ENCODE results near the gene MKNK1.
"Not testable (repeated sequence)": the region's sequence is repeated elsewhere in the genome, so short reads cannot be mapped to it uniquely, and the experiment has no call there.

Gene MKNK1

DNA sequence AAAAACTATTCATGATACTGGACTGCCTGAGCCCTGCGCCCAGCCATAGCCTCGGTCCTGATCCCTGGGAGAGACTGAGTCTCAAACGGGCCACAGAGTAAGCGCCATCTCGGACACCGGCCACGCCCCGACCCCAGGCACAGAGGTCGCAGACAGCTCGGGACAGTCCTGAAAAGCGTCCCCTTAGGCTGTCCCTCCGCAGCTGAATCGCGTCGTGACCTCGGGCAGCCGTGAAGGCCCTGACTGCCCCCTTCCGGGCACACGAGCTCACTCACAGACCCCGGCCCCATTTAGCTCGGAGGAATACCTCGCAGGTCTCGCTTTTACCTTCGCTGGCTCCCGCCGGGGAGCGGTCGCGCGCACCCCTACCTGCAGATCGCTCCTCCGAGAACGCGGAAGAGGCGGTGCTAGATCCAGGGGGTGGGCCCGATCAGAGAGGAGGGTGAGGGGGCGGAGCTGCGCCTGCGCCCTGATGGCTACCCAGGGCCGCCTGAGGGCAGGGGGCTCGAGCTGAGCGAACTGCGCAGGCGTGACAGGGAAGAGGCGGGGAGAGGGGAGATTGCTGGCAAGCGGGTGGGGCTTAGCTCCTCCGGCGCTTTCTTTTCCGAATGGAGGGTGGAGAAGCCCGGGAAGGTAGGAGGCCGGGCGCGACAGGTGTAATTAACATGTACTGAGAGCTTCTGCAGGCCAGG is at the start of gene MKNK1:
TSS of gene MKNK1 (minus strand) at position 411 of the 692 bp plus-strand sequence. CDS start 20,941 bp downstream, outside the sequence.
- H3K4me3 Mint-ChIP-seq, result peak within 1 kb of the TSS; percentile 89
- no peaks in the 10 kb centered on the region for H3K27me3 Mint-ChIP-seq
- H3K9me3 Mint-ChIP-seq, result no peaks in the 10 kb centered on the region
- DNase-seq (peak; percentile 99), ATAC-seq (peak; percentile 91)
- H3K27ac Mint-ChIP-seq, result peak within 1 kb of the TSS; percentile 78
- peaks cover 11% of the 10 kb centered on the region for H3K36me3 Mint-ChIP-seq (ENCODE audit: low read depth)
- H3K4me1 Mint-ChIP-seq, result peaks cover 53% of the 10 kb centered on the region

- H3K27ac Mint-ChIP-seq, result peak overlapping the region; percentile 20
- DNase-seq, result no peak
- peaks cover 4% of the 10 kb centered on the region for H3K9me3 Mint-ChIP-seq
- no peaks in the 10 kb centered on the region for H3K27me3 Mint-ChIP-seq
- peak; percentile 75 for ATAC-seq
- H3K4me1 Mint-ChIP-seq, result peaks cover 9% of the 10 kb centered on the region
- H3K4me3 Mint-ChIP-seq, result no peak overlapping the region
- H3K36me3 Mint-ChIP-seq (ENCODE audit: low read depth), result peaks cover 56% of the 10 kb centered on the region
Measured at GRCh38 chr1:46653405-46653958, 49.4 kb upstream of the MKNK1 start.

GRCh38 chr1:46652321-46653100 is 48.4 kb upstream of the MKNK1 start:
- Mint-ChIP-seq H3K36me3 (ENCODE audit: low read depth) (peaks cover 53% of the 10 kb centered on the region), H3K4me1 (peaks cover 10% of the 10 kb centered on the region), H3K9me3 (peaks cover 4% of the 10 kb centered on the region), H3K27ac (peak overlapping the region; percentile 19), H3K27me3 (no peaks in the 10 kb centered on the region), H3K4me3 (no peak overlapping the region)
- ATAC-seq, result no peak
- no peak for DNase-seq

GRCh38 chr1:46651152-46651551 is 47.1 kb upstream of the MKNK1 start:
- DNase-seq, H3K27ac Mint-ChIP-seq, H3K4me3 Mint-ChIP-seq, H3K27me3 Mint-ChIP-seq, H3K9me3 Mint-ChIP-seq, ATAC-seq: not testable (repeated sequence)
- Mint-ChIP-seq H3K36me3 (ENCODE audit: low read depth) (peaks cover 61% of the 10 kb centered on the region), H3K4me1 (peaks cover 18% of the 10 kb centered on the region)

- H3K36me3 Mint-ChIP-seq (ENCODE audit: low read depth), result peaks cover 54% of the 10 kb centered on the region
Measured at GRCh38 chr1:46650491-46650890, 46.4 kb upstream of the MKNK1 start.

GRCh38 chr1:46649764-46650163 is 45.7 kb upstream of the MKNK1 start:
- Mint-ChIP-seq H3K4me3 (no peak overlapping the region), H3K4me1 (peaks cover 18% of the 10 kb centered on the region), H3K36me3 (ENCODE audit: low read depth) (peaks cover 48% of the 10 kb centered on the region), H3K9me3 (peaks cover 4% of the 10 kb centered on the region), H3K27ac (no peak overlapping the region), H3K27me3 (no peaks in the 10 kb centered on the region)
- ATAC-seq (no peak), DNase-seq (no peak)

More at GRCh38 chr1:46650491-46650890, 46.4 kb upstream of the MKNK1 start:
- H3K4me3 Mint-ChIP-seq, result no peak overlapping the region
- ATAC-seq (no peak), DNase-seq (no peak)
- H3K27me3 Mint-ChIP-seq, result no peaks in the 10 kb centered on the region
- H3K27ac Mint-ChIP-seq, result no peak overlapping the region
- H3K9me3 Mint-ChIP-seq, result peaks cover 4% of the 10 kb centered on the region
- peaks cover 18% of the 10 kb centered on the region for H3K4me1 Mint-ChIP-seq

DNA sequence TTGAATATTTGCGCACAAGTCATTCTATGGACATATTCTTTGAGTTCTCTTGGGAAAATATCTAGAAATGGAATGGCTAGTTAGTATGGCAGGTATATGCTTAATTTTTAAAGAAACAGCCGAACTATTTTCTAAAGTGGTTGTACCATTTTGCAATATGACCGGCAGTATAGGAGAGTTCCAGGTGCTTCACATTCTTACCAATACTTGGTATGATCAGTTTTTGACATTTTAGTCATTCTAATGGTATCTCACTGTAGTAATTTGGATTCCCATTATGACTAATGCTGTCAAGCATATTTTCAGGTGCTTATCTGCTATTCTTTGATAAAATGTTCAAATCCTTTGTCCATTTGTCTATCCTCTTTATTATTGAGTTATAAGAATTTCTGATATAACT is 43.5 kb upstream of the MKNK1 start:
- Mint-ChIP-seq H3K4me3 (no peak overlapping the region), H3K27me3 (no peaks in the 10 kb centered on the region), H3K9me3 (peaks cover 4% of the 10 kb centered on the region), H3K27ac (no peak overlapping the region), H3K4me1 (peaks cover 9% of the 10 kb centered on the region), H3K36me3 (ENCODE audit: low read depth) (peaks cover 36% of the 10 kb centered on the region)
- ATAC-seq, result peak; percentile 49
- DNase-seq, result no peak

GRCh38 chr1:46646844-46647243 is 42.8 kb upstream of the MKNK1 start:
- Mint-ChIP-seq H3K9me3 (peaks cover 4% of the 10 kb centered on the region), H3K4me3 (no peak overlapping the region), H3K27ac (peak overlapping the region; percentile 20), H3K4me1 (peaks cover 9% of the 10 kb centered on the region), H3K36me3 (ENCODE audit: low read depth) (peaks cover 31% of the 10 kb centered on the region), H3K27me3 (no peaks in the 10 kb centered on the region)
- DNase-seq (no peak), ATAC-seq (peak; percentile 24)

- ATAC-seq (no peak), DNase-seq (no peak)
- peaks cover 4% of the 10 kb centered on the region for H3K9me3 Mint-ChIP-seq
- no peak overlapping the region for H3K4me3 Mint-ChIP-seq
- H3K27ac Mint-ChIP-seq, result no peak overlapping the region
- peaks cover 30% of the 10 kb centered on the region for H3K36me3 Mint-ChIP-seq (ENCODE audit: low read depth)
- no peaks in the 10 kb centered on the region for H3K27me3 Mint-ChIP-seq
- peaks cover 9% of the 10 kb centered on the region for H3K4me1 Mint-ChIP-seq
Measured at GRCh38 chr1:46646331-46646730, 42.3 kb upstream of the MKNK1 start.

GRCh38 chr1:46645815-46646214 is 41.7 kb upstream of the MKNK1 start:
- H3K27me3 Mint-ChIP-seq, result no peaks in the 10 kb centered on the region
- H3K27ac Mint-ChIP-seq, result no peak overlapping the region
- peaks cover 27% of the 10 kb centered on the region for H3K36me3 Mint-ChIP-seq (ENCODE audit: low read depth)
- H3K4me3 Mint-ChIP-seq, result no peak overlapping the region
- no peak for DNase-seq
- ATAC-seq, result no peak
- H3K9me3 Mint-ChIP-seq, result peaks cover 4% of the 10 kb centered on the region
- H3K4me1 Mint-ChIP-seq, result peaks cover 9% of the 10 kb centered on the region

- Mint-ChIP-seq H3K9me3 (no peaks in the 10 kb centered on the region), H3K27ac (no peak overlapping the region), H3K4me1 (peaks cover 9% of the 10 kb centered on the region), H3K27me3 (no peaks in the 10 kb centered on the region), H3K4me3 (no peak overlapping the region), H3K36me3 (ENCODE audit: low read depth) (peaks cover 15% of the 10 kb centered on the region)
- ATAC-seq, result no peak
- no peak for DNase-seq
Measured at GRCh38 chr1:46643368-46643775, 39.3 kb upstream of the MKNK1 start.

GRCh38 chr1:46642115-46642680 is 38.1 kb upstream of the MKNK1 start:
- DNase-seq (no peak), ATAC-seq (no peak)
- Mint-ChIP-seq H3K4me1 (peaks cover 5% of the 10 kb centered on the region), H3K36me3 (ENCODE audit: low read depth) (peaks cover 11% of the 10 kb centered on the region), H3K4me3 (no peak overlapping the region), H3K27ac (no peak overlapping the region), H3K27me3 (no peaks in the 10 kb centered on the region), H3K9me3 (no peaks in the 10 kb centered on the region)

- DNase-seq (no peak), ATAC-seq (no peak)
- Mint-ChIP-seq H3K4me3 (no peak overlapping the region), H3K27me3 (no peaks in the 10 kb centered on the region), H3K36me3 (ENCODE audit: low read depth) (peaks cover 11% of the 10 kb centered on the region), H3K9me3 (no peaks in the 10 kb centered on the region), H3K27ac (no peak overlapping the region), H3K4me1 (no peaks in the 10 kb centered on the region)
Measured at GRCh38 chr1:46639547-46639946, 35.5 kb upstream of the MKNK1 start.

- H3K27me3 Mint-ChIP-seq, result no peaks in the 10 kb centered on the region
- ATAC-seq, result no peak
- H3K9me3 Mint-ChIP-seq, result no peaks in the 10 kb centered on the region
- peaks cover 11% of the 10 kb centered on the region for H3K36me3 Mint-ChIP-seq (ENCODE audit: low read depth)
- H3K4me3 Mint-ChIP-seq, result no peak overlapping the region
- DNase-seq, result no peak
- H3K4me1 Mint-ChIP-seq, result no peaks in the 10 kb centered on the region
- no peak overlapping the region for H3K27ac Mint-ChIP-seq
Measured at GRCh38 chr1:46638921-46639320, 34.9 kb upstream of the MKNK1 start.

Data from activated naive CD8-positive, alpha-beta T cell treated with anti-CD3 and anti-CD28 coated beads, Interleukin-2, amount 50 U/mL, for 24 hours (primary cell).